ENCODE measurements around the gene CYP4F12. TPM values are rescaled to one million over a fixed set of nuclear protein-coding genes. Genes with fewer than 3 reads are reported as not detected.

CYP4F12 gene
- total and polyA plus RNA-seq, 4 donors = 0.85 to 4.2 (median 3.1) TPM

DNA sequence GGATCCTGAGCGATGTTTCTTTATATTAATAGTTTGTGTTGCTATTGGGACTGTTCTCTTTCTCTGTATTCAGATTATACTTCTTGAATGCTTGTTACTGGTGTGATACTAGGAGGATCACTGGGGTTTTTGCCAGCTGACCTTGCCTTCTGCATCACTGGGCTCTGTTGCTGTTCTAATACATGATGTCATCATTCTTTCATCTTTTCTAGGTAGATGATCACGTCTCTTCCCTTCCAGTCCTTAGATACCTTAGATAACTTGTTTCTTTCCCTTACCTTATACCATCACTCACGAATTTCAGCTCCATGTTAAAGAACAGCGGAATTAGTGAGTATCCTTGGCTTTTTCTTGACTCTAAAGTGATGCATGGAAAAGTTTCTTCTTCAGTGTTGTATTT lies 64.8 kb downstream of the CYP4F12 start, which contains the start of gene OR10H3:
OR10H3 (plus strand) TSS at position 264 of the 400 bp plus-strand sequence. CDS start 3,408 bp downstream, outside the sequence.
- H3K4me1 ChIP-seq (ENCODE audit: control insufficient read depth in 5 of 5, insufficient read depth in 5 of 5, low read length in 5 of 5) = peaks cover 0 to 3% (median 0%) of the 10 kb centered on the region in 5 donors
- no peak within 1 kb of the TSS for H3K27ac ChIP-seq (ENCODE audit: low read depth in 1 of 2, low read length in 1 of 2)
- TF ChIP-seq, protein P1, sequence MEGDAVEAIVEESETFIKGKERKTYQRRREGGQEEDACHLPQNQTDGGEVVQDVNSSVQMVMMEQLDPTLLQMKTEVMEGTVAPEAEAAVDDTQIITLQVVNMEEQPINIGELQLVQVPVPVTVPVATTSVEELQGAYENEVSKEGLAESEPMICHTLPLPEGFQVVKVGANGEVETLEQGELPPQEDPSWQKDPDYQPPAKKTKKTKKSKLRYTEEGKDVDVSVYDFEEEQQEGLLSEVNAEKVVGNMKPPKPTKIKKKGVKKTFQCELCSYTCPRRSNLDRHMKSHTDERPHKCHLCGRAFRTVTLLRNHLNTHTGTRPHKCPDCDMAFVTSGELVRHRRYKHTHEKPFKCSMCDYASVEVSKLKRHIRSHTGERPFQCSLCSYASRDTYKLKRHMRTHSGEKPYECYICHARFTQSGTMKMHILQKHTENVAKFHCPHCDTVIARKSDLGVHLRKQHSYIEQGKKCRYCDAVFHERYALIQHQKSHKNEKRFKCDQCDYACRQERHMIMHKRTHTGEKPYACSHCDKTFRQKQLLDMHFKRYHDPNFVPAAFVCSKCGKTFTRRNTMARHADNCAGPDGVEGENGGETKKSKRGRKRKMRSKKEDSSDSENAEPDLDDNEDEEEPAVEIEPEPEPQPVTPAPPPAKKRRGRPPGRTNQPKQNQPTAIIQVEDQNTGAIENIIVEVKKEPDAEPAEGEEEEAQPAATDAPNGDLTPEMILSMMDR (IDR thresholded peaks at IDR 0.05; ENCODE audit: control extremely low read depth, extremely low read depth) = no peak
- no peaks in the 10 kb centered on the region for H3K36me3 ChIP-seq (ENCODE audit: control insufficient read depth in 4 of 4, insufficient read depth in 4 of 4, low read length in 4 of 4)
- no peaks in the 10 kb centered on the region for H3K27me3 ChIP-seq (ENCODE audit: control insufficient read depth in 3 of 3, insufficient read depth in 3 of 3, low read length in 2 of 3)
- ATAC-seq (ENCODE audit: insufficient read depth, low FRiP score) (no peak), DNase-seq (no peak)
- no peak within 1 kb of the TSS for H3K9ac ChIP-seq (ENCODE audit: insufficient read depth in 1 of 2, low read length in 2 of 2)
- H3K4me3 ChIP-seq = no peak within 1 kb of the TSS
- WGBS, 2 donors = 62 to 65% methylated on average over 4 of the region's 4 CpGs
- H3K9me3 ChIP-seq (ENCODE audit: control insufficient read depth in 4 of 4, insufficient read depth in 3 of 4, low read length in 3 of 4) = peaks cover 0 to 9% (median 1%) of the 10 kb centered on the region in 4 donors

DNA sequence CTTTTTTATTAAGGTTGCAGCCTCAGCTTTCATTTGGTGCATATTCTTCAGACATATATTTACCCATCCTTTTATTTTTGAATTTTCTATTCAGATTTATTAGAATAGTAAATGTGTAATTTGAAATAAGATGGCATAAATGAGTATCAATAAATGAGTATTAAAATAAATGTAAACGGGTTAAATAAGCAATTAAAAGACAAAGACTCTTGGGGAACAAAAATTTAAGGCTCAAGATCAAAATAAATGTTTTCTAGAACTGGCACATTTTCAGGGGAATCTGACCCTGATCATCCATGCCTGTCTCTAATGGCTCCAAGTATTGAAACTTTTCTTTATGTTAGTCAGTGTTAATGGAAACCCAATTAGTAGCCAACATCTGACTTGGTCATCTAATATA lies 67.9 kb downstream of the CYP4F12 start:
- peaks cover 0 to 3% (median 0%) of the 10 kb centered on the region in 5 donors for H3K4me1 ChIP-seq (ENCODE audit: control insufficient read depth in 5 of 5, insufficient read depth in 5 of 5, low read length in 5 of 5)
- no peak overlapping the region for H3K4me3 ChIP-seq
- no peak for DNase-seq
- H3K27ac ChIP-seq (ENCODE audit: low read depth in 1 of 2, low read length in 1 of 2) = no peak overlapping the region
- ATAC-seq (ENCODE audit: insufficient read depth, low FRiP score) = no peak
- 69 to 72% methylated on average over 1 of the region's 1 CpG for WGBS, 2 donors
- peaks cover 0 to 9% (median 1%) of the 10 kb centered on the region in 4 donors for H3K9me3 ChIP-seq (ENCODE audit: control insufficient read depth in 4 of 4, insufficient read depth in 3 of 4, low read length in 3 of 4)
- no peak overlapping the region for H3K9ac ChIP-seq (ENCODE audit: insufficient read depth in 1 of 2, low read length in 2 of 2)
- no peaks in the 10 kb centered on the region for H3K36me3 ChIP-seq (ENCODE audit: control insufficient read depth in 4 of 4, insufficient read depth in 4 of 4, low read length in 4 of 4)
- no peaks in the 10 kb centered on the region for H3K27me3 ChIP-seq (ENCODE audit: control insufficient read depth in 3 of 3, insufficient read depth in 3 of 3, low read length in 2 of 3)
- TF ChIP-seq, protein P1 (IDR thresholded peaks at IDR 0.05; ENCODE audit: control extremely low read depth, extremely low read depth) = no peak

Other genes with a start within 250 kb of the CYP4F12 start
- gene WIZ, start 223.1 kb upstream of the CYP4F12 start, total RNA-seq = 10 to 100 TPM; 24.0 to 42.6 TPM
- gene WIZ, start 223.1 kb upstream of the CYP4F12 start, polyA plus RNA-seq = 10 to 100 TPM; 14.5 to 22.7 TPM
- 10 to 100 TPM in 1 of 2 donors, 1 to 10 TPM in 1; 4.6 to 13.3 TPM for gene RASAL3, start 208.5 kb upstream of the CYP4F12 start, total RNA-seq
- gene RASAL3, start 208.5 kb upstream of the CYP4F12 start, polyA plus RNA-seq = 10 to 100 TPM in 1 of 2 donors, 1 to 10 TPM in 1; 5.9 to 18.2 TPM
- not detected for gene PGLYRP2, start 193.6 kb upstream of the CYP4F12 start, total RNA-seq
- gene PGLYRP2, start 193.6 kb upstream of the CYP4F12 start, polyA plus RNA-seq = under 1 TPM in 1 of 2 donors, not detected in 1; 0.10 TPM
- under 1 TPM in 1 of 2 donors, not detected in 1; 0.18 TPM for gene CYP4F22, start 164.6 kb upstream of the CYP4F12 start, total RNA-seq
- under 1 TPM in 1 of 2 donors, not detected in 1; 0.07 TPM for gene CYP4F22, start 164.6 kb upstream of the CYP4F12 start, polyA plus RNA-seq
- gene CYP4F8, start 57.9 kb upstream of the CYP4F12 start, total RNA-seq = not detected
- gene CYP4F8, start 57.9 kb upstream of the CYP4F12 start, polyA plus RNA-seq = not detected
- 1 to 10 TPM; 1.1 to 1.7 TPM for gene CYP4F3, start 32.2 kb upstream of the CYP4F12 start, total RNA-seq
- gene CYP4F3, start 32.2 kb upstream of the CYP4F12 start, polyA plus RNA-seq = 1 to 10 TPM in 1 of 2 donors, under 1 TPM in 1; 0.20 to 1.4 TPM
- gene OR10H2, start 54.9 kb downstream of the CYP4F12 start, total RNA-seq = not detected
- gene OR10H2, start 54.9 kb downstream of the CYP4F12 start, polyA plus RNA-seq = not detected
- gene OR10H3, start 64.9 kb downstream of the CYP4F12 start, total RNA-seq = not detected
- not detected for gene OR10H3, start 64.9 kb downstream of the CYP4F12 start, polyA plus RNA-seq
- not detected for gene OR10H5, start 114.6 kb downstream of the CYP4F12 start, total RNA-seq
- gene OR10H5, start 114.6 kb downstream of the CYP4F12 start, polyA plus RNA-seq = not detected
- not detected for gene OR10H1, start 142.6 kb downstream of the CYP4F12 start, total RNA-seq
- not detected for gene OR10H1, start 142.6 kb downstream of the CYP4F12 start, polyA plus RNA-seq
- under 1 TPM in 1 of 2 donors, not detected in 1; 0.43 TPM for gene CYP4F2, start 225.0 kb downstream of the CYP4F12 start, total RNA-seq
- gene CYP4F2, start 225.0 kb downstream of the CYP4F12 start, polyA plus RNA-seq = not detected

All from lung (tissue), 12 donors.